Midbrain (tissue), 1 donor: ENCODE results near the gene MMP24.
A peak's percentile ranks its signal among the peaks of the same experiment; 100 is the strongest.
"Not testable (repeated sequence)": the region's sequence is repeated elsewhere in the genome, so short reads cannot be mapped to it uniquely, and the experiment has no call there.

Source experiments
- DNase-seq: peaks from one replicate; lab custom pipeline; 2025; lab: John Stamatoyannopoulos, UW

Gene MMP24

DNA sequence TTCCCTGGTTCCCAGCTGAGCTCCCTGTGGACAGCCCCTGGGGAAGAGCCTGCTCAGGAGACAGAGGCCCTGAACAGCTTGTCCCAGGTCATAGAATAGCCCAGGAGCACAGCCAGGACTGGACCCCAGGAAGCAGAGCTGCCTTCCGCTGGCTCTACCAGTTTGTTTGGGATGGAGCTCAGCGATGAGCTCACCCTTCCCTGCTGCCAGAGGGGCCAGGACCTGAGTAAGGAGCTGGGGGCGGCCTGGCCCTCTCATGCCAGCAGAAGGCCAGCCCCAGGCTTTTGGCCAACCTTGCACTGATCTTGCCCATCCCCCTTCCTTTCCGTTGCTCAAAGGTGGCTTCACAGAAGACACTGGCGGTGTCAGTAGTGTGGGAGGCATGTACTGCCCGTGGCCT lies 33.9 kb downstream of the MMP24 start:
- DNase-seq, result no peak

DNA sequence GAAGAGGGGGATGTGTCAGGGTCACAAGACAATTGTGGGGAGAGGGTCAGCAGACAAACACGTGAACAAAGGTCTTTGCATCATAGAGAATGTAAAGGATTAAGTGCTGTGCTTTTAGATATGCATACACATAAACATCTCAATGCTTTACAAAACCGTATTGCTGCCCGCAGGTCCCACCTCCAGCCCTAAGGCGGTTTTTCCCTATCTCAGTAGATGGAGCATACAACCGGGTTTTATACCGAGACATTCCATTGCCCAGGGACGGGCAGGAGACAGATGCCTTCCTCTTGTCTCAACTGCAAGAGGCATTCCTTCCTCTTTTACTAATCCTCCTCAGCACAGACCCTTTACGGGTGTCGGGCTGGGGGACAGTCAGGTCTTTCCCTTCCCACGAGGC lies 35.8 kb downstream of the MMP24 start:
- not testable (repeated sequence) for DNase-seq

DNA sequence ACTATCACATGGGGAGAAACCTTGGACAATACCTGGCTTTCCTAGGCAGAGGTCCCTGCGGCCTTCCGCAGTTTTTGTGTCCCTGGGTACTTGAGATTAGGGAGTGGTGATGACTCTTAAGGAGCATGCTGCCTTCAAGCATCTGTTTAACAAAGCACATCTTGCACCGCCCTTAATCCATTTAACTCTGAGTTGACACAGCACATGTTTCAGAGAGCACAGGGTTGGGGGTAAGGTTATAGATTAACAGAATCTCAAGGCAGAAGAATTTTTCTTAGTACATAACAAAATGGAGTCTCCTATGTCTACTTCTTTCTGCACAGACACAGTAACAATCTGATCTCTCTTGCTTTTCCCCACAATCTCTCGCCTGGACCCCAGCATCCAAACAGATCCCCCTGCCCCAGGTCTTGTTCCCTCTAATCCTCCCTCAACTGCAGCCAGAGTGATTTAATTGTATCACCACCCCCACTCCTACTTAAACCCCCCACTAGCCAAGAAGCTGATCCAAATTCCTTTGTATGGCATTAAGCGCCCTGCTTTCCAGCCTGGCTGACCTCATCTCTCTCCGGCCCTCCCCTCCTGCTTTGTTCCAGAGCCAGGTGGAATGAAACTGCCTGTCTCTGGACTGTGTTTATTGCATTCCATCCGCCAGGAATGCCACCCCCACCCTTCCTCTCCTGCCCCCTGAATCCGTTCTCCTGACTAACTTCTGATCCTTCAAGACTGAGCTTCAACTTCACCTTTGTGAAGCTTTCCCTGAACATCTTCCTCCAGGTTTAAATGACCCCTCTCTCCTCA lies 36.4 kb downstream of the MMP24 start:
- DNase-seq, result not testable (repeated sequence)

GRCh38 chr20:35263532-35264341 lies 37.2 kb downstream of the MMP24 start:
- no peak for DNase-seq

DNA sequence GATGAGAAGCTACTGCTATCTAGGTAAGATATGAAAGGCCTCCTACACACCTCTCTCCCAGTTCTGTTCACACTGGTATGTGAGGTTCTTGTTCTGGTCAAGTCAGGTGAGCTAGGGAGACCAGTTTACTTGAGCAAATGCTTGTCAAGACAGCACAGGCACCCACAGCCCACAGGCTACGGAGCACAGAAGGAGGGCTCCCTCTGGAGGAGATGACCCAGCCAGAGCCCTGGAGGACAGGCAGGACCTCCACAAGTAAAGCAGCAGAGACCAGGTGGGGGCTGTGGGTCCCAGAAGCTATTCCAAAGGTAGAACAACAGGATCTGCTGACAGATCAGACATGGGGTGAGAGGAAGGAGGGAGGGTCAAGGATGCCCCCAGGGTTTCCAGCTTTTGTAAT lies 38.3 kb downstream of the MMP24 start:
- no peak for DNase-seq

GRCh38 chr20:35267092-35267491 lies 40.6 kb downstream of the MMP24 start:
- no peak for DNase-seq

DNA sequence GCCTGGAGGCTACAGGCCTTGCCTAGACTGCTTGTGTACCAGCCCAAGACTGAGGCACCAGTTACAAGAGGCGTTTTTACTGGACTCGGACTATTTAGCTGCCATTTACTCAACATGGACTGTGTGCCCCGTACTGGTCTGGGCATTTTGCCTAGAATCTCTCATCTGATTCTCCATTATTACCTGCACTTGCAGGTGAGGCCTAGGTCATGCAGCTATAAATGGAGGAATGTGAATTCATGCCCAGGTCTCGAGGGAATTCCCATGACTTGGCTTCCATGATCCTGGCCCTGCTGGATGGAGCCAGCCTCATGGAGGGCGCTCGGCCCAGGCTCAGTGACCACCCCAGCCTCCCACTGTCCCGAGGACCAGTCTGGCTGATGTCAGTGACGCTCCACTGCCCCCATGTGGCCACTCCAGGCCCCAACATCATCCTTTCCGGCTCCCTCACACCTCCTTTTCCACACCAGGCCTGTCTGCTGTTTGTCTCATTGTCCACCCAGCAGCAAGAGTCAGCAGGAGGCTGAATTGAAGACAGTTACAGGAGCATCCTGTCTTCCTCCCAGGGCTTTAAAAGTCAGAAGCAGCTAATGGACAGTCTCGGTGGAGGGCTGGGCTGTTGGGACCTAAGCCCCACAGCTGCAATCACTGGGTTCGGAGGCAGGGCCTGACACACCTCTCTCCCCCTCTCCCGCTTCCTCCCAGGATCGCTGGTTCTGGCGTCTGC lies 42.7 kb downstream of the MMP24 start:
- peak; percentile 40 for DNase-seq

- DNase-seq, result no peak
Measured at GRCh38 chr20:35270021-35270902, 43.8 kb downstream of the MMP24 start.

- DNase-seq, result no peak
Measured at GRCh38 chr20:35271073-35271882, 44.8 kb downstream of the MMP24 start.

DNA sequence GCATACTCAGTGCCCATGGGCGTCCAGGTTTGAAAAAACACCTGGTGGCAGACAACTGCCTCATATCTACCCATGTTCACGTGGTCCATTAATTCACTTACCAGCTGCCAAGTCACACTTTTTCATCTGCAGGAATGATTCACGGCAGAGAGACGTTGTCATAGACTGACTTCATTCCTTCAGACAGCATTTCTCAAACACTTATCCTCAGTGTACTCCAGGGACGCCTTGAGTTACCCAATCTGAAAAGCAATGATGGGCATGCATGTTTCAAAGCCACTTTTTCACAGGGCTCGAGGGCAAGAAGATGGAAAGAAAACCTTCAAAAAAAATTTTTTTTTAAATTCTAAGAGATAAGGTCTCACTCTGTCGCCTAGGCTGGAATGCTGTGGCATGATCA lies 45.4 kb downstream of the MMP24 start:
- no peak for DNase-seq

DNA sequence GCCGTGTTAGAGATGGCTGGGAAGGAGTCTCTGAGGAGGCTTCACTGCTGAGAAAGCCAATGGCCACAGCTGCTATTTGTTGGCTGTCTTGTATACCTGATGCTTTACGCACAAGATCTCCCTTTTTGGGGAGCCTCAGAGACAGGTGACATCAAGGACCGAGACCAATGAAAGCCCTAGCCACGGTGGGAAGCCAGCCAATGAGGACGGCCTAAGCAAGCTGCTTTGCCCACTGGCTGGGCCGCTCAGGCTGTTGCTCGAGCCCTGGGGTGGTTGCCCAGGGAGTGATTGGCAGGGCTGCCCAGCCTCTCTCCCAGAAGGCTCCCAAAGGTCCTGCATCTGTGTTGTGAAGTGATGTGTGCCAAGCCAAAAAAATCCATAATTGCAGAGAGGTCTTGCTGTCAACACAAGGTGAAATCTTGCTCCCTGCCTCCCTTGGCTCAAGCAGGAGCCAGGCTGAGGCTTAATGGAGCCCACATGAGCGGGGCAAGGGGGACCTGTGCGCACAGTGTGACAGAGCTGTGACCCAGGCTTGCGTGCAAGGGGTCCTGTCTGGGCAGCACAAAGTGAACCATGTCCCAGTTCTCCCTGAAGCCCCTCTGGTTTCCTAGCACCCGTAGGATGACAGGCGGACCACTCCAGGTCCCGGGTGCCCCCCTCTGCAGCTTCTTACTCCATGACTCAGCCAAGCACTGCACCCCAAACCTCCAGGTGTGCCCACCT lies 47.1 kb downstream of the MMP24 start:
- peak; percentile 55 for DNase-seq

DNA sequence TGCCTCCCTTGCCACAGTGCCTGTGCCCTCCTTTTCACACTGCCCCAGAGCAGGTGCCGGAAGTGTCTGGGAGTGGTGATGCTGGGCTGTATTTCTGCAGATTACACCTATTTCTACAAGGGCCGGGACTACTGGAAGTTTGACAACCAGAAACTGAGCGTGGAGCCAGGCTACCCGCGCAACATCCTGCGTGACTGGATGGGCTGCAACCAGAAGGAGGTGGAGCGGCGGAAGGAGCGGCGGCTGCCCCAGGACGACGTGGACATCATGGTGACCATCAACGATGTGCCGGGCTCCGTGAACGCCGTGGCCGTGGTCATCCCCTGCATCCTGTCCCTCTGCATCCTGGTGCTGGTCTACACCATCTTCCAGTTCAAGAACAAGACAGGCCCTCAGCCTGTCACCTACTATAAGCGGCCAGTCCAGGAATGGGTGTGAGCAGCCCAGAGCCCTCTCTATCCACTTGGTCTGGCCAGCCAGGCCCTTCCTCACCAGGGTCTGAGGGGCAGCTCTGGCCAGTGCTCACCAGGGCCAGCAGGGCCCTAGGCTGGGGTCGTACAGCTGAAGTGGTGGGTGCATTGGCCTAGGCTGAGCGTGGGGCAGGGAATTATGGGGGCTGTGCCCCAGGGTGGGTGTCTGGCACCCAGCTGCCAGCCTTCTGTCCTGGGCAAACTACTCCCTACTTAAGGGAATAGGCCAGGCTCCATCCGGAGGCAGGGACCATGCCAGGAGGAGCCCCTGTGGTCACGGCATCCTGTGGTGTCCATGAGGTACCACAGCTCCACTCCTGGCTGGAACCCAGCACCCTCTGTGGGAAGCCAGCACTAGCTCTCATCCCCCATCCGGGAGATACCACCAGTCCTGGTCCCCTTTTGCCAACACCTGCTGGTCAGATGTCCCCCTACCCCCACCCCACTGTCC lies 47.9 kb downstream of the MMP24 start:
- no peak for DNase-seq

DNA sequence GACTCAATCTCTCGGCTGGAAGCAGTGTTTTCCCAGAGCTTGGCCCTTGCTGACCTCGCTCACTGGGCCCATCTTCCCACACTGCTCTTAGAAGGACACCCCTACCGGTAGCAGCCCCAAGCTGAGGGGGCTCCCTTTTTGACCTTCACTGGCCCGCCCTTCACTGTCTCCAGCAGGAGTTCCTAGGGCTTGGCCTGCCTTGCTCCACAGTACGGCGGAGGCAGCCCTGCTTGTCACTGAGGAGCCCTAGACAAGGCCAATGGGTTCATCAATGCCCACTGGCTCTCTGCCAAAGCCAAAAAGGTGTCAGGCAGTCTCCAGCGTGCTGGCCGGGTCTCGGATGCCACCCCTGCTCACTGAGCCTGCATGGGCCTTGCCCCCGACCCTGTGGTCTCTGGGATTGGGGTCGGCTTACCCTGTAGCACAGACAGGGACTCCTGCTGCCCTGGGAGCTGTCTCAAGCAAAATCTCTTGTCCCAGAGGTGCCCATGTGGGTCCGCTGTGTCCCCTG lies 49.3 kb downstream of the MMP24 start:
- no peak for DNase-seq

- no peak for DNase-seq
Measured at GRCh38 chr20:35276408-35276807, 49.9 kb downstream of the MMP24 start.

GRCh38 chr20:35277127-35277526 lies 50.6 kb downstream of the MMP24 start:
- DNase-seq, result no peak

GRCh38 chr20:35277531-35278395 lies 51.3 kb downstream of the MMP24 start, which contains the start of gene MMP24OS:
MMP24OS (minus strand) TSS chr20:35278122; CDS start chr20:35277929, 193 bp downstream.
- peak; percentile 87 for DNase-seq

DNA sequence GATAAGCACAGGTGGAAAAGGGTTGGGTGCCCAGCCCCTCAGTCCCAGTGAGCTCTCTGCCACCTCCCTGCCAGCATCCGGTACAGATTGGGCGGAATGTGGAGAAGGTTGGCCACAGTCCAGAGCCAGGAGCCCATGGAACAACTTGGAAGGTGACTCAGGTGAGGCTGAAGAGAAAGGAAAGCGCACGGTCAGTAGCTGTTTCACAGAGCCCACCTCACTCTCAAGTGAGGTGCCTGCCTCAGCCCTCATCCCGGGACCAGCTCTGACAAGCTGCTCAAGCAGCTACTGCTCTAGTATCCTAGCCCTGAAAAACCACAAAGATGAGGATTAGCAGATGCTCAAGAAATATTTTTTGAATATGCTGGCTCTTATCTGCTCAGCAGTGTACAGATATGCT lies 52.5 kb downstream of the MMP24 start:
- no peak for DNase-seq
